RPMI8226 (cell line): Measurements from ENCODE around the gene XPNPEP1.
A peak's percentile ranks its signal among the peaks of the same experiment; 100 is the strongest.

ENCODE experiments used
- DNase-seq: peaks from one replicate; pipeline ENCODE4 v3.0.0-alpha.2; 2015

XPNPEP1 gene

DNA sequence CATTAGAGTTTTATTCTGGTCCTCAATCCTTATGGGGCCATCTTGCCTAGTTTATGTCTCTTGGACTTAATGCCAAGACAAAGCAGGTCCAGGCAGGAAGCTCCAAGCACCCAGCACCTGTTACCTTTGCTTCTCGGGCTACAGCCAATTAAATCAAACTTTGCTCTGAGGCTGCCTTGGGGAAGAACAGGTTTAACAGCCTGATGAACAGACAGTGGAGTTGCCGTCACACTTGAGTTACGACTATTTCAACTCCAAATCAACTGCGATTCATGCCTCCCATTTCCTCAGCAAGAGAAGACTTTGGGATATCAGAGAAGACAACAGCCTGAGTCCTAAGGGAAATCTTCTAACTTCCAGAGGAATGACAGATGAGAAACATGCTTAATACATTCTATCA is 62.2 kb downstream of the XPNPEP1 start:
- no peak for DNase-seq

DNA sequence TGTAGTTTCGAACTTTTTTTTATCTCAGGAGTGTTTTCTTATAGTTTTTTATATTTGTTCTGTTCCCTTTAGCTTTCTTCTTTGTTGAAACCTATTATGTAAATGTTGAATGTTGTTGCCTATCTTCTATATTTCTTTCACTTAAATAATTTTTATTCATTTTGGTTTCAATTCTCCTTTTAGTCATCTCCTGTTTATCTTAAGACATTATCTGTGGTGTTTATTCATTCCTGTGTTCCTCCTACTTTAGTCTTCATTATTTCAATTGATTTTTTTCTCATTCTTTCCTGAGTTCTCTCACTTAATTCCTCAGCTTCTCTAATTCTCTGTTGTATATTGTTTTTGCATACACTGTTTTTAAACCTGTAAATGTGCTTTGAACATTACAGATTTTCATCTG is 64.1 kb downstream of the XPNPEP1 start:
- DNase-seq: no peak

DNA sequence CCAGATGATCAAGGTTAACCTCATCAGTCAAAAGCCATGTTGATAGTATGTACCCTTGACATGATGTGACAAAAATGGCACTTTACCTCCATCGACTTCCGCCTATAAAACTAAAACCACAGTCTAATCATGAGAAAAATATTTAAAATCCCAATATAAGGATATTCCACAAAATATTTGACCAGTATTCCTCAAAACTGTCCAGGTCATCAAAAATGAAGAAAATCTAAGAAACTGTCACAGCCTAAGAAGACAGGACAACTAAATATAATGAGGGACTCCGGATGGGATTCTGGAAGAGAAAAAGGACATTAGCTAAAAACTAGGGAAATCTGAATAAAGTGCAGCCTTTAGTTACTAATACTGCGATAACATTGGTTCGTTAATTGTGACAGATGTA is 67.6 kb downstream of the XPNPEP1 start:
- DNase-seq: no peak

DNA sequence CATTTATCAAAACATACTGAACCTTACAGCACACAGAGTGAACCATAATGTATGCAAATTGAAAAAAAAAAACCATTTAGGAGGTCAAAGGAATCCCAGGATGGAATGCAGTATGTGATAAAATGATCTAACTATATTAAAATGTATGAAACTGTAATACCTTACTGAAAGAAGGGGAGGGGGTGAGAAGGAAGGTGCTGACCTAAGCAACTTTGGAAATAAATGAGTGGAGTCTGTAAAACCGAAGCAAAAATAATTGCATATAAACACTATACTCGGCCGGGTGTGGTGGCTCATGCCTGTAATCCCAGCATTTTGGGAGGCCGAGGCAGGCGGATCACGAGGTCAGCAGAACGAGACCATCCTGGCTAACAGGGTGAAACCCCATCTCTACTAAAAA is 69.4 kb downstream of the XPNPEP1 start:
- DNase-seq: no peak

DNA sequence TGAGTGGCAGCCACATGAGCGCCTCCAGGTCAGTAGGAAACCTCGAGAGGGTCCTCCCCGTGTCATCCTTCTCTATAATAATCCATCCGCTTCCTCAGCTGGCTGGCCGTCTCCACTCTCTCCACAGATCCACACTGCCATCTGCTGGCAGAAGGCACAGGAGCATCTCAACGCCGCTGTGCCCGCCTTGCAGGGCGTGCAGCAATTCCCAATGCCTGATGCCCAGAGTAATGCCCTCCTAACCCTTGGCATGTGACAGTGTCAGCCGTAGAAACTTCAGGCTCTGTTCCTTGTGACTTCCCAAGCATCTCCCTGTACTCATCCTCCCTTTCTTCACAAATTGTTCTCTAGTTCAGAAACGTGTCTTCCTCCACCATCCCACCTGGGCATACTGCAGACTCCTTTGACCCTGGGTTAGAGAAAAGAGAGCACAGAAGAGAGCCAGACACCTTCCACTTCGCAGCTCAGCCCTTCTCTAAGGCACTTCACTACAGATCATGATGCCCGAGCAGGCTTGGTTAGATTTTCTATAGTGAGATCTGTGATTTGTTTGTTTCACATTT is 70.8 kb downstream of the XPNPEP1 start:
- peak; percentile 67 for DNase-seq

DNA sequence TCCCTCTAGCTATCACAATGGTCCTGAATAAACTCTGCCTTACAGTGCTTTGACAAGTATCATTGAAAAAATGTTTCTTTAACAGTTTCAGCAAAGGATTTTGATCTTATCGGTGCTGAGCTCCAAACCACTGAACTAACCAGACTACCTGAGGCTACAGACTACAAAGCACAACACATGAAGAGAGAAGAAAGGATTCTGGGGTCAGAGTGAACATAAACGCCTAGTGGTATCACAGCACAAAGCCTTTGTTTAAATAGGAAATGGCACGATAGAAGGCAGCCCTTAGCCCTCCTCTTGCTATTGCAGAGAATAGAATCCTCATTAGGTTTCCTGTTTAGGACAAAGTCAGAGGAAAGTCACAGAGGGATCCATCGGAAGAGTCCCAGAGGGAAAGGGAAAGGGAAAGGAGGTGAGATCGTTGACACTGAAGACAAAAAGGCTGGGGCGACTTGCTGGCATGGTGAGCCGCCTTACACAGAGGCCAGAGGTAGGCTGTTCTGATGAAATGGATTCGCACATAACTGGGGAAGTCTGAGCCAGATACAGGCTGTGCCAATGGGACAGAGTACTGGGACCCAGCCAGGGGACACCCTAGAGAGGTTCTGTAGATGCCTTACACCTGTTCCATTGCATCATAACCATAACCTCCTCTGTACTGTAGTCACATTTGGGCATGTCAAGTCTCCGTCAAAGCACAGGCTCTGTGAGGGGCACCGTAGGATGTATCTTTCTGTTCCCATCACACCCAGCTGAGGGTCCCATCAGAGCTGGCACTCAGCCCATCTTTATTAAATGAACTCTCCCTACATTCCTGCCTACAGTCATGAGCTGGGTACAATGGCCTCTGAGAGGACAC is 71.5 kb downstream of the XPNPEP1 start:
- DNase-seq: no peak

DNA sequence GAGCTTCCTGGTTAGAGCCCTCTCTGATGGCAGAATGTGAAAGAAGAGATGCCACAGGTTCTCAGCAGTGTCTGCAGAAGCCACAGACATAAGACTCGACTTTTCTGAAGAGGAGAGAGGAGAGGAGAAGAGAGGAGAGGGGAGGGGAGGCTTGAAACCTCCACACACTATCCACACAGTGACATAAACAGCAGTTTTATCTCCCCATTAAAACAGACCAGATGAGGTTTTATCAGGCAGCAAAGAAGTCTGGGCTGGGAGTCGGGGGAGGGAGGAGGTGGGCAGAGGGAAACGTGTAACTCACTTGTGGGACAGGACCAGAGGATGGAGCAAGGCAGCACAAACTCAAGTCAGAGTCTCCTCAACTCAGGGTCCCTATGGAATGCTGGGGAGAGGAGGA is 76.5 kb downstream of the XPNPEP1 start:
- no peak for DNase-seq

DNA sequence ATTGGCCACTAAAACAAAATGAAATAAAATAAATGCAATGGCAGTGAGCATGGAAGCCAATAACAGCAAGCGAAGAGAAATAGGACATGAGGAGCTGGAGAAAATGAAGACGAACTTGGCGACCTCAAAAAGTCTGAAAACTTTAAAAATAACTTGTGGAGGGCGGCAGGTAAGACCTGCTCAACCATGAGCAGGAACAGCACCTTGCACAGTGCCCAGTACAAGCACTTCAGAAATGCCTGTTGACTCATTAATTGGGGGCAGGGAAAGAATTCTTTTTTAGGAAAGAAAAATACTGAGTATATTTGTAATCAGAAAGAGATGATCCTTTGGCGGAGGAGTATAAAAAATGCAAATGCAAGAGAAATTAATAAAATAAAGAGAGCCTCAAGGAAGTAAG is 78.0 kb downstream of the XPNPEP1 start:
- no peak for DNase-seq

DNA sequence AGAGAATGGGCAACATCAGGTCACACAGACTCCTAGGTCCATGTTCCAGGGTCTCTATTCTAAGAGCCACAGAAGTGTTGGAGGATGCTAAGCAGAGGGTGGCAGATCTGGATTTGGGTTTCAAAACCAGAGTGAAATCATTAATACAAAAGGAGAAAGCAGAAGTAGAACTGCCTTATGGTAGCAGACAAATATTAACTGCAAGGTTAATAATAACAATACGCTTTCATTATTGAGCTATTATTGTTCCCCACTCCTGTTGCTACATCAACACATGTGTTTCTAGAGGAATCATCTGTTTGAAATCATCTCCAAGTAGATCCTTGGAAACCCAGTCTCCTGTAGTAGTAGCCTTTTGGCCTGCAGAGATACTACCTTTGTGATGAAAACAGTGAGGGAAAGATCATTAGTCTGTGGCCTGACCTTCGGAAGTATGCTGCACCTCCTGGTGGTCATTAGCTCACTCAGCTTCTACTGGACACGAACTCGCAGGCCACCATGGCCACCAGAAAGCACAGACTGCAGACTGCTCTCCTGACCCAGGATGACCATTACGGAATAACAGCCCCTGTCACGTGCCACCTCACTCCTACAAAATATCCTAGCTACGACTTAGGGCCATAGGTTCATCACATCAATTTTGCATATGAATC is 84.6 kb downstream of the XPNPEP1 start:
- no peak for DNase-seq

DNA sequence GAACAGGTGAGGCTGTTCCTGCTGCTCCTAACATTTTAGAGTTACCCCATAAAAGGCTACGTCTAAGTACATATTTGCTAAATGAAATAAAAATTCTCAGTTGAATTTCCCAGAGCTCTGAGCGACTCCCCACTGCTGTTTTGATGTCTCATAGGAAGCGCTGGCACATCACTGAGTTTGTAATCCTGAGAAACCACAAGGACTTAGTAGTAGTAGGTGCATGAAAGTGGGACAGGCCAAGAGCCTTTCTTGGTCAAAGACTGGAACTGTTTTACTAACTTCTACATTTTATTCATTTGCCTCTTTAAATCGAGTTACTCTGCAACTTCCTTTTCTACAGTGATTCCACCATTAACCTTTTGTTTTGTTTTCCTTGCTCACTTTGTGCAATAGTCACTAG is 85.9 kb downstream of the XPNPEP1 start:
- DNase-seq: no peak

DNA sequence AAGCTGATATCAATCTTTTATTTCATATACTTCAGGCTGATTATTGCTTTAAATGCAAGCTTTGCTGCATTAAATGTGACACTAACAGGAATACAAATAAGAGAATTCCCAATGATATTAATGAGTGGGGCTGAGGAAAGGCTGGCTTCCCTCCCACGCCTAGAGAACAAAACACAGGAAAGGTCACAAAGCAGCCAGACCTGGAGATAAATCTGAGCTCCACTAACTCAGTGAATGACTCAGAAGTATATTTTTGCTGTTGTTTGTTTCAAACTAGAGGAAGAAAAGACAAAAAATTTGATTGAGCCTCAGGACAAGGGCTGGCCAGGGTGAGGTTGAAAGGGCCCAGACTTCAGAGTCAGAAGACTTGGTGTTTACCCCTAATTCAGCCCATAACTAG is 88.1 kb downstream of the XPNPEP1 start:
- DNase-seq: no peak

DNA sequence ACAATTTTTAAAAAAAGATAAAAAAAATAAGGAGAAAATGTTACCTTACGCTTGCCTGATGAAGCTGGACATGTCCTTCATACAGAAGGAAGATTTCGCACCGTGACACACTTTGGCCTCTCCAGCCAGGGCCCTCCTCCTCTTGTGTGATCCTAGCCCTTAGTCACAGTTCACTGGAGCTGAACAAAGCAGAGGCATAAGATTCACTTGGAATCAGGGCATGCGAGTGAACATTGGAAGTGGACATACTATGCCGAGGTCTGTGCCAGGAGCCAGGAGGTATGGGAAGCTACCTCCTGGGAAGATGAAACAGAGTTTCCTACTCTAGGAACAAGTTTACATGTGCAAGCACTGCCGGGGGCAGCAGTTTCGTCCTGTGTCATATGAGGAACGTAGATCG is 91.5 kb downstream of the XPNPEP1 start:
- no peak for DNase-seq

DNA sequence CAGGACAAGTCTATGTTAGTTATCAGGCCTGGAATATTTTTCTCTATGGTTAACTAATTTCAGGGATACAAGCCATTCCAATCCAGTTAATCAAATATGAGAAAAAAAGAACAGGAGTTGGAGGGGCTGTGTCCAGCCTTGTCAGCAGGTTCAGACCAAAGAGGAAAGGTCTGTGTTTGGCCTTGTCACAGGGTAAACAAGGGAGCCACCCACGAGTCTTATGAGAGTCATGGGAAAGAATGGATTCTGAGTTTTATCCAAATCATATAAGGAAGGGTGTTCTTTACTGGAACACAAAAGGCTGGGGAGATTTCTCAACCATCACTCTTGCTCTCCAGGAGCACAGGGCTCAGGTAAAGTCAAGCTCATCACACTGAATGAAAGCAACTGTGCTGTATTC is 99.1 kb downstream of the XPNPEP1 start:
- no peak for DNase-seq

DNA sequence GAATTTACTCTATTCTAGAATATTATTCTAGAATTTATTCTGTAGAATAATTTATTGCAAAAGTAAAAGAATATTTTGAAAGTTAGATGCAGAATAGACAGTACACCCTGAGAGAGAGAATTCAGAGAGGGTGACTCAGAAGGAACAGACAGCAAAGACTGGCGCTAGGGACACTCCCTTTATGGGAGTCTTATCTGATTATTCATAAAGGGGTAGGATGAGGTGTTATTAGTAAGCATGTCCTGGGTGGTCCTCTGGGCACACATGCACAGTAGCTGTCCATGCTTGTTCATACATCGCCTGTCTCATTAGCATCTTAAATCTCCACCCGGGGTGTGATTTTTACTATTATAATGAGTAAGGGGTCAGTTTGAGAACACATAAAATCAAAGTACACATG is 100.1 kb downstream of the XPNPEP1 start:
- no peak for DNase-seq

DNA sequence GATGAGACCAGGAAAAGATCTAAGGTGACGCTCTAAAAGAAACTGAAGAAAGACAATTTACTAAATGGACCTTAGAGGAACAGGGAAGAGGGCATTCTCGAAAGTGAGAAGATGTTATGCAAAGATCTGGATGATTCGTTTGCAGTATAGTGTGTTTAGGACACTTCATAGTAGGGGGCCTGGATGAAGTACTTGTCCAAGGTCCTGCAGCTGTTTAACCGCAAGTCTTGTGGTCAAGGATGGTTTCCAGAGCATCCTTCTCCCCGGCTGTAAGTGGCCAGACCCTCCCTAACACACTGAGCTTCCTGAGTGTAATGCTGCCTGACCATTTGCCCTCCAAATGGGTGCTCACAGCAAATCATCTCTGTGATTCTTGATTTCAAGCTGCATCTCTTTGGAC is 101.6 kb downstream of the XPNPEP1 start:
- DNase-seq: no peak

DNA sequence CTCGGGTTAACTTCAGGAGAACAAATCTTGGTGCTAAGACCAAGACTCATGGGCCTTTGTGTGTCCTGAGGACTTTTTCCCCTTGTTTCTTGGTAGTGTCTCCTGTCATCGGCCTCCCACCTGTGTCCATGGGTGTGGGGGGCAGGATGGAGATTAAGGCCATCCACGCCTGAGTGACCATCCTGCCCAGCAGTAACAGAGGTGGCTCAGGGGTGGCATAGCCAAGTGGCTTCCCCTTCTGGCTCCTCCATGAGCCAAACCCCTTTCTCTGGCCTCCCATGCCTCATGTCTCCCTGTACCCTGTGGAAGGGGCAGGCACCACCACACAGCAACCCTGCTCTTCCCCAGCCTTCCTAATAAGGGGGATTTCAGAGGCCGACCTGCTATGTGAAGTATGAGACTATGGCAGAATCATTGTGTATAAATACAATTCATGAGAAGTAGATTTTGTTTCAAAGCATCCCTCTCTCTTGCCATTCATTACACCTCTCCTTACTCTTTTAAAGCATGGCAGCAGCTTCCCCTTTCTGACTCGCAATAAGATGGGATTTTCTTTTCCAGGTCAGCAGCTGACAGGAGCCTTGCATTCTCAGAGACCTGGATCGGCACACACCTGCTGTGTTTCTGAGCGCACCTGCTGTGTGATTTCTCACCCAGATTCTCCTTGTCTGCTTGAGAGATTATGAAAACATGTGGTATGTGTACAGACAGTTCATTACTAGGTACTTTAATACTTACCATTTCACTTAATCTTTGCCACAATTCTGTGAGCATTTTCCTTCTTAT is 102.5 kb downstream of the XPNPEP1 start:
- DNase-seq: no peak

DNA sequence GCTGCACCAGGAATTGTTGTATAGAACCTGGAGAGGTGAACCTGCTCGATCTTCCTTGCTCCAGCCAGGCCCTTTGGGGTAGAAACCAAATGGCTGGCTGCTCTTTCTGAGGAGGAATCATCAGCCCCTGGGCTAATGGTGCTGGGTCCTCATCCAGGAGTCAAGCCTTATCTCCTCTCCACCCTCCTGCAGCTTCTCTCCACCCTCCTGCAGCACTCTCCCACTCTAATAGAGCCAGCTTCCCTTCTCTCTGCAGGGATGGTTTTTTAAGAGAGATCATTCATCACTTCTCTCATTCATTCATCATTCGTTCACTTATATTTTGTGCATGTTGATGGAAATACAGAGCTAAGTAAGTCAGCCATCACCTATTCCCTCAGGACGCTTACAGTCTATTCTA is 103.5 kb downstream of the XPNPEP1 start:
- no peak for DNase-seq
